ENCODE measurements around the gene PRPS1. TPM values are rescaled to one million over a fixed set of nuclear protein-coding genes. Genes with fewer than 3 reads are reported as not detected.

The PRPS1 gene
- total RNA-seq, 4 donors from 2014 or later, result 23.5 to 33.4 (median 27.5) TPM

DNA sequence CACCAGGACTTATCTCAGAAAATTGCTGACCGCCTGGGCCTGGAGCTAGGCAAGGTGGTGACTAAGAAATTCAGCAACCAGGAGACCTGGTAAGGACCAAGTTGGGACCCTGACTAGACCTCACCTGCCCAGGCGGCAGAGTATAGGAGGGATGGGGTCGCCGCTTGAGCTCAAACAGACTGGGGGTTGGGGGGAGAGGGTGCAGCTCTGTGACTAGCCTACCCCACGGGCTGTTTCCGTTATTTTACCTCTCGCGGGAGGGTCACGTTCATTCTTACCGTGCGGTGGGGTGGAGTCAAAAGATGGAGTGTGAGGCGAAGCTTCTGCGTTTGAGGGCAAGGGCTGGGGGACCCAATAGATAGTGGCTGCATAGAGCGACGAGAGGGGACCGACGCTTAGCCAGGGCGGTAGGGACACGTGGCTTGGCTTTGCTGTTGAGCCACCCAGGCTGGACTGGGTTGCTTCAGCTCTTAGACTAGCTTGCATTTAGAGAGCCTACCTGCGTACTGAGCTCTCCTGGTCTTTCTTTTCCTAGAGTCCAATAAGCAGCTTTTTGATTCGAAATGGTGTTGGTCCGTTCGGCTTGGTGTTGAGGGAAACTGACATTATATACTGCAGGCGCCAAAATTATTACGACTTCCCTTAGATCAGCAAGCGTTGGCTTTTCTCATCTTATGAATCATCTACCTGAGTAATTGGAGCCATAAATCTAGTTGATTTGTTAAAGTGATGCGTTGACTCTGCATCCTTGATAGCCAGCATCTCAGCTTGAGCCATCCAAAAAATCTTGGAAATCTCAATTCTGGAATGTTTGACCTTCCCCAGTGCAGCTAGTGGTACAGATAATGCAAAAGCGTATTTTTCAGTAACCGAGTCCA, 591 bp downstream of the PRPS1 start:
- no peak for TF ChIP-seq POLR2AphosphoS5 (IDR thresholded peaks at IDR 0.05)
- no peak for TF ChIP-seq POLR2A (IDR thresholded peaks at IDR 0.05)
- TF ChIP-seq EP300 (IDR thresholded peaks at IDR 0.05), result no peak
- TF ChIP-seq, protein P1, sequence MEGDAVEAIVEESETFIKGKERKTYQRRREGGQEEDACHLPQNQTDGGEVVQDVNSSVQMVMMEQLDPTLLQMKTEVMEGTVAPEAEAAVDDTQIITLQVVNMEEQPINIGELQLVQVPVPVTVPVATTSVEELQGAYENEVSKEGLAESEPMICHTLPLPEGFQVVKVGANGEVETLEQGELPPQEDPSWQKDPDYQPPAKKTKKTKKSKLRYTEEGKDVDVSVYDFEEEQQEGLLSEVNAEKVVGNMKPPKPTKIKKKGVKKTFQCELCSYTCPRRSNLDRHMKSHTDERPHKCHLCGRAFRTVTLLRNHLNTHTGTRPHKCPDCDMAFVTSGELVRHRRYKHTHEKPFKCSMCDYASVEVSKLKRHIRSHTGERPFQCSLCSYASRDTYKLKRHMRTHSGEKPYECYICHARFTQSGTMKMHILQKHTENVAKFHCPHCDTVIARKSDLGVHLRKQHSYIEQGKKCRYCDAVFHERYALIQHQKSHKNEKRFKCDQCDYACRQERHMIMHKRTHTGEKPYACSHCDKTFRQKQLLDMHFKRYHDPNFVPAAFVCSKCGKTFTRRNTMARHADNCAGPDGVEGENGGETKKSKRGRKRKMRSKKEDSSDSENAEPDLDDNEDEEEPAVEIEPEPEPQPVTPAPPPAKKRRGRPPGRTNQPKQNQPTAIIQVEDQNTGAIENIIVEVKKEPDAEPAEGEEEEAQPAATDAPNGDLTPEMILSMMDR (IDR thresholded peaks at IDR 0.05), result no peak
- WGBS, 2 donors (ENCODE audit: low coverage in 1 of 2), result 0 to 45% methylated on average over 4 of the region's 29 CpGs

DNA sequence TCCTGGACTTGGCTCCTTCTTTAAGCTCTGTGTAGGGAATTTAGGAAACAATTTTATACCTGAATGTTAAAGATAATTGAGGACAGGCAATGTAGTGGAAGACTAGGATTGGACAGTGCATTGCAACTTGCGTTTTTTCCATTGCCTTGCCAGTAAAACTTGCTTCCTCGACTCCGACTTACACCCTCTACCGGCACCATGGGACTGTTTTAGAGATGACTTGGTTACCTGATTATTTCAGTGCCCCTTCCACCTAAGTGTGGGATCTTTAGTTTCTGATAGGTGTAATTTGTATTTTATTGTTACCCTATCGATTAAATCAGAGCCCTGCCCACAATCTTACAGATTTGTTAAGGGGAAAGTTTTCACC, 1.2 kb downstream of the PRPS1 start:
- TF ChIP-seq, protein P1 (IDR thresholded peaks at IDR 0.05), result peak in 1 of 4 experiments; percentile 38
- TF ChIP-seq EP300 (IDR thresholded peaks at IDR 0.05) (no peak), POLR2A (IDR thresholded peaks at IDR 0.05) (no peak), POLR2AphosphoS5 (IDR thresholded peaks at IDR 0.05) (no peak)
- Histone ChIP-seq H3K36me3 (no peaks in the 10 kb centered on the region), H3K4me3 (peak overlapping the region; percentile 64 to 80), H3K9me3 (no peaks in the 10 kb centered on the region), H3K27me3 (no peaks in the 10 kb centered on the region), H3K27ac (peak overlapping the region in 2 of 4 donors; percentile 84 to 85), H3K4me1 (peaks cover 0 to 17% (median 0%) of the 10 kb centered on the region in 3 donors)
- WGBS, 2 donors (ENCODE audit: low coverage in 1 of 2), result 0 to 28% methylated on average over 2 to 5 of the region's 5 CpGs
- no peak for ATAC-seq

More for the DNA sequence above, 591 bp downstream of the PRPS1 start:
- Histone ChIP-seq H3K4me1 (peaks cover 0 to 17% (median 0%) of the 10 kb centered on the region in 3 donors), H3K27ac (peak overlapping the region; percentile 51 to 89 (median 84)), H3K36me3 (no peaks in the 10 kb centered on the region), H3K4me3 (peak overlapping the region; percentile 64 to 80), H3K27me3 (no peaks in the 10 kb centered on the region), H3K9me3 (no peaks in the 10 kb centered on the region)
- peak; percentile 49 for ATAC-seq

GRCh38 chrX:107630031-107630689, 1.9 kb downstream of the PRPS1 start:
- no peaks in the 10 kb centered on the region for H3K36me3 ChIP-seq
- no peaks in the 10 kb centered on the region for H3K27me3 ChIP-seq
- H3K9me3 ChIP-seq, result no peaks in the 10 kb centered on the region
- no peak for TF ChIP-seq EP300 (IDR thresholded peaks at IDR 0.05)
- TF ChIP-seq, protein P1 (IDR thresholded peaks at IDR 0.05), result no peak
- peak overlapping the region in 1 of 4 donors; percentile 85 for H3K27ac ChIP-seq
- H3K4me1 ChIP-seq, result peaks cover 0 to 17% (median 0%) of the 10 kb centered on the region in 3 donors
- ATAC-seq, result no peak
- peak overlapping the region in 1 of 2 donors; percentile 64 for H3K4me3 ChIP-seq
- 22 to 37% methylated on average over 3 of the region's 3 CpGs for WGBS, 2 donors (ENCODE audit: low coverage in 1 of 2)

- Histone ChIP-seq H3K9me3 (no peaks in the 10 kb centered on the region), H3K4me1 (peaks cover 0 to 16% (median 0%) of the 10 kb centered on the region in 3 donors), H3K27ac (no peak overlapping the region), H3K27me3 (no peaks in the 10 kb centered on the region), H3K4me3 (no peak overlapping the region), H3K36me3 (no peaks in the 10 kb centered on the region)
- ATAC-seq, result no peak
- TF ChIP-seq, protein P1 (IDR thresholded peaks at IDR 0.05), result no peak
- TF ChIP-seq POLR2A (IDR thresholded peaks at IDR 0.05) (no peak), POLR2AphosphoS5 (IDR thresholded peaks at IDR 0.05) (no peak)
- 73 to 100% methylated on average over 1 of the region's 1 CpG for WGBS, 2 donors (ENCODE audit: low coverage in 1 of 2)
Observed at GRCh38 chrX:107632346-107632745, 4.0 kb downstream of the PRPS1 start.

Data from gastroesophageal sphincter (tissue), 4 donors.